Astrocyte (in vitro differentiated cells and primary cell): ENCODE measurements around the gene MKNK1.

Source experiments
- EZH2 ChIP-seq: IDR thresholded peaks from 2 replicates; pipeline ENCODE4 v1.6.1; 2012; ENCODE audit warnings: mild to moderate bottlenecking, low read length, inconsistent platforms; ENCODE audit not compliant: insufficient read depth
- TF ChIP-seq, protein P1 (sequence below): IDR thresholded peaks from 2 replicates; pipeline ENCODE4 v1.5.1; 2011; ENCODE audit warnings: low read depth, mild to moderate bottlenecking, inconsistent platforms, low read length, moderate library complexity; ENCODE audit not compliant: insufficient read depth

DNA sequence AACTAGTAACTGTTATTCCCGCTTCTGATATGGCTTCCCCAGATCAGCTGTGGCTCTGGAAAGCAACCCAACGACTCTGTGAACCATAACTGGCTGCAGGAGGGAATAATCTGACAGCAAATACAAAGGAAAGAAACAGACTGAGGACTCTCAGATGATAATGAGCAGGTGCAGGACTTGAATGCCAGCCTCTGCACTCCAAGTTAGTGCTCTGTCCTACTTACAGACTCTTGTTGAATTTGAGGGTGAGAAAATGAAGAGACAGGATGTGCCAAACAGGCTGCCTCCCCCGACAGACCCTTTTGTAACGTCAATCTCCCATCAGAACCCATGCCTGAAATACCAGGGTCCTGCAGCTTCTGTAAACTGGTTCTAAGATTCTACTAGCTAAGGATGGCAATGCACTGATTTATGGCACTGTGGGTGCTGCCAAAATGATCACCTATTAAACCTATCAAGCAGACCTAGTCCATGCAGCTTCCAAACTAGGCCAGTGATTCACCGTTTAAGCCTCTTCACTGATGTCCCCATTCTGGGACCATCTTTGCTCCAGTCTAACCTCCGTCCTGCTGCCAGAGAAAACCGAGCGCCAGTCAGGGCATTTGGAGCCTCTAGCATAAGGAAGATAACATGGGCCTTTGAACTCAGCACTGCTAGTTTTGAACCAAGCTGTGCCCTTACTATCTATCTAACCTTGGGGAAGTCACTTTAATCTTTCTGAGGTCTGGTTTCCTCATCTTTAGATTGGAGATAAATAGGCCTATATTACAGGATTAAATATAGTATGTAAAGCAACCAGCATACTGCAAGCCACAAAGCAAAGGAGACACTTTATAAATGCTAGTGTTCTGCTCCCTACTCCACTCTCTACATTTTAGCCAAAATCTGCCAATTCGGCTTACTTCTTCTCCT lies 4.8 kb downstream of the MKNK1 start:
- TF ChIP-seq, protein P1, sequence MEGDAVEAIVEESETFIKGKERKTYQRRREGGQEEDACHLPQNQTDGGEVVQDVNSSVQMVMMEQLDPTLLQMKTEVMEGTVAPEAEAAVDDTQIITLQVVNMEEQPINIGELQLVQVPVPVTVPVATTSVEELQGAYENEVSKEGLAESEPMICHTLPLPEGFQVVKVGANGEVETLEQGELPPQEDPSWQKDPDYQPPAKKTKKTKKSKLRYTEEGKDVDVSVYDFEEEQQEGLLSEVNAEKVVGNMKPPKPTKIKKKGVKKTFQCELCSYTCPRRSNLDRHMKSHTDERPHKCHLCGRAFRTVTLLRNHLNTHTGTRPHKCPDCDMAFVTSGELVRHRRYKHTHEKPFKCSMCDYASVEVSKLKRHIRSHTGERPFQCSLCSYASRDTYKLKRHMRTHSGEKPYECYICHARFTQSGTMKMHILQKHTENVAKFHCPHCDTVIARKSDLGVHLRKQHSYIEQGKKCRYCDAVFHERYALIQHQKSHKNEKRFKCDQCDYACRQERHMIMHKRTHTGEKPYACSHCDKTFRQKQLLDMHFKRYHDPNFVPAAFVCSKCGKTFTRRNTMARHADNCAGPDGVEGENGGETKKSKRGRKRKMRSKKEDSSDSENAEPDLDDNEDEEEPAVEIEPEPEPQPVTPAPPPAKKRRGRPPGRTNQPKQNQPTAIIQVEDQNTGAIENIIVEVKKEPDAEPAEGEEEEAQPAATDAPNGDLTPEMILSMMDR: no peak
- no peak for TF ChIP-seq EZH2
